Fibroblast of mammary gland (primary cell): Measurements from ENCODE around the gene NPTXR.
"Not testable (repeated sequence)": the region's sequence is repeated elsewhere in the genome, so short reads cannot be mapped to it uniquely, and the experiment has no call there.

Experiments
- DNase-seq: peaks from one replicate; pipeline ENCODE4 v3.0.0-alpha.2; 2010; ENCODE audit warnings: low read depth
- H3K4me3 ChIP-seq: 2 replicates; pipeline ENCODE4 v1.5.1; 2011; ENCODE audit warnings: low read depth, mild to moderate bottlenecking, low read length, moderate library complexity; ENCODE audit not compliant: control insufficient read depth
- TF ChIP-seq, protein P1 (sequence below): conservative IDR thresholded peaks from 2 replicates; pipeline ENCODE4 v1.5.1; 2011; ENCODE audit warnings: low read depth, low read length, inconsistent platforms; ENCODE audit not compliant: control insufficient read depth, insufficient read depth

NPTXR gene

DNA sequence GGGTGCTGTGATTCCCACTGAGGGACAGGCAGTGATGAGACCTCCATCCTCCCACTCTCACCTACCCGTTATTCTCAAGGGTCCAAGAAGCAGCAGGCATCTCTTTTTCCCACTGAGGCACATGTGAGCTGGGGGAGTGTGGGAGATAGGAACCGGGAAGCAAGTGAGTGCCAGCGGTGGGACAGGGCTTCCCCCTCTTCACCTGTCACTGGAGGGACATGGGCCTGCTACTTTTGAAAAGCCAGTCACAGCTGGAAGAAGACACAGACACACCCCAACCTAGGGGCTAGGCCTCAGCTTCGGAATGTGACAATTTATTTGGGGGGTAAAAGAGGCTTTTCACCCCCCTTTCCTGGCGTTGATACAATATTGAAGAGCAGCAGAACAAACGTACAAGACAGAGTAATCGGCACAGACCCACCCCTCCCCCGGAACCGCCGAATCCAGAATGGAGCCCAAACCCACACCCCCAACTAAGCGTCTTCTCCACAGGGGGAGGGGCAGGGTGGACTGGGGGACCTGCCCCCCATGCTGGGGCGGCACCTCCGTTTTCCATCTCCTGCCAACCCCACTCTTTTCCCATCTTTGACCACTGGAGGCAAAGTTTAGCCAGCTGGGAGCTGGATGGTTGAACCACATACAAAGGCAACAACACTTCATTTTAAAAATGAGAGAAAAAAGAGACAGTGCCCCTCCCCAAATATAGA, 17.5 kb upstream of the NPTXR start:
- no peak overlapping the region for H3K4me3 ChIP-seq
- peak; percentile 25 for DNase-seq
- TF ChIP-seq, protein P1, sequence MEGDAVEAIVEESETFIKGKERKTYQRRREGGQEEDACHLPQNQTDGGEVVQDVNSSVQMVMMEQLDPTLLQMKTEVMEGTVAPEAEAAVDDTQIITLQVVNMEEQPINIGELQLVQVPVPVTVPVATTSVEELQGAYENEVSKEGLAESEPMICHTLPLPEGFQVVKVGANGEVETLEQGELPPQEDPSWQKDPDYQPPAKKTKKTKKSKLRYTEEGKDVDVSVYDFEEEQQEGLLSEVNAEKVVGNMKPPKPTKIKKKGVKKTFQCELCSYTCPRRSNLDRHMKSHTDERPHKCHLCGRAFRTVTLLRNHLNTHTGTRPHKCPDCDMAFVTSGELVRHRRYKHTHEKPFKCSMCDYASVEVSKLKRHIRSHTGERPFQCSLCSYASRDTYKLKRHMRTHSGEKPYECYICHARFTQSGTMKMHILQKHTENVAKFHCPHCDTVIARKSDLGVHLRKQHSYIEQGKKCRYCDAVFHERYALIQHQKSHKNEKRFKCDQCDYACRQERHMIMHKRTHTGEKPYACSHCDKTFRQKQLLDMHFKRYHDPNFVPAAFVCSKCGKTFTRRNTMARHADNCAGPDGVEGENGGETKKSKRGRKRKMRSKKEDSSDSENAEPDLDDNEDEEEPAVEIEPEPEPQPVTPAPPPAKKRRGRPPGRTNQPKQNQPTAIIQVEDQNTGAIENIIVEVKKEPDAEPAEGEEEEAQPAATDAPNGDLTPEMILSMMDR, result peak; percentile 31

DNA sequence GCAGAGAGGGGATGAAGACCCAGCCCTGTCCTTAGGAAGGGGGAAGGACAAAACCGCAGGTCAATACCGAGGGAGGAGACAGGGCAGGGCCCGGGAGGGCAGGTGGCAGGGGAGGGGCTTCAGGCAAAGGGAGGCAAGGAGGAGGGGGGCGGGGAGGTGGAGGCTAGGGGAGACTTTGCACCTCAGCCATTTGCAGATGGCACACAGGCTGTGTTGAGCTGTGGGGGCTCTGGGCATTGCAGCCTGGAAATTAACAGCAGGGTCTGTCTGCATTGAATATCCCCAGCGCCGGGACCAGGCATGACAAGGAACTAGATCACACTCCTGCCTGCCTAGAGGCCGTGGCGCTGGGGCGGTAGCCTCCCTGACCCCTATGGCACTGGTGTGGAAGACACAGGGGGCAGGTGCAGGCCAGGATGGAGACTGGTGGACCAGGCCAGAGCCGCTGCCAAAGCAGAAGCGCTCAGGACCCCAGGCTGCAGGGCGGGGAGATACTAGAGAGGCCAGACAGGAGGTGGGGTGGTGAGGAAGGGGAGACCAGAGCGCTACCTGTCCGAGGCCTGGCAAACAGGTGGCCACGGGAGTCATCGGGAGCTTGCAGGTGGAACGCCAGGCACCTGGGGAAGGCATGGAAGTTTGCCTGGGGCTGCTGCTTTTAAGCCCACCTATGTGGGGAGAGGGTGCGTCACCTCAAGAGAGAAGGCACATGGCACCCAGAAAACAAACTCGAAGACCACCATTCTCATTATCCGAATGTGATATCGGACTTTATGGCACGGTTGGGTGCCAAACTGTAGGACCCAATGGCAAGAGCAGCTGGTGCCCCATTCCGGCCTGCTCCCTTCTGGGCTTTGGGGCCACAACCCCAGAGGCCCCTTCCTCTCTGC, 16.7 kb upstream of the NPTXR start:
- TF ChIP-seq, protein P1, result no peak
- DNase-seq, result no peak
- H3K4me3 ChIP-seq, result no peak overlapping the region

- DNase-seq, result no peak
- TF ChIP-seq, protein P1, result no peak
Measured at GRCh38 chr22:38859581-38860282, 15.9 kb upstream of the NPTXR start.

DNA sequence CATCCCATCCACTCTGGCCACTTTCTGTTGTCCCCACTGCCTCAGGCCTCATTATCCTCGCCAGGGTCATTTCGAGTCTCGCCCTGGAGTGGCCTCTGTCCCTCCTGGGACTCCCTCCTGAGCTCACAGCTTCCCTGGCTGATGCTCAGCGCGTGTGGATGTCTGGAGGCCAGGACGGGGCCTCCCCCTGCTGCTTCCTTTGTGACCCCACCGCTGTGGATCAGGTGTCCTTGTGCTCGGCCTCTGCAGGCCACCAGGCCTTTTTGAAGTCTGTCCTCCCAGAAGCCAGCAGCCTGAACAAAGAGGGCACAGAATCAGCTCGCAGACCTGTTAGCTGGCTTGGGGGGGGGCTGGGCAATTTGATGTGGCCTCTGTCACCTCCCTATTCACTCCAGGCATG, 14.7 kb upstream of the NPTXR start:
- TF ChIP-seq, protein P1, result no peak
- H3K4me3 ChIP-seq, result no peak overlapping the region
- DNase-seq, result no peak

More at GRCh38 chr22:38859581-38860282, 15.9 kb upstream of the NPTXR start:
- H3K4me3 ChIP-seq, result no peak overlapping the region

GRCh38 chr22:38854476-38854875, 10.6 kb upstream of the NPTXR start:
- not testable (repeated sequence) for DNase-seq, H3K4me3 ChIP-seq

- not testable (repeated sequence) for H3K4me3 ChIP-seq, DNase-seq
Measured at GRCh38 chr22:38853883-38854282, 10.1 kb upstream of the NPTXR start.

DNA sequence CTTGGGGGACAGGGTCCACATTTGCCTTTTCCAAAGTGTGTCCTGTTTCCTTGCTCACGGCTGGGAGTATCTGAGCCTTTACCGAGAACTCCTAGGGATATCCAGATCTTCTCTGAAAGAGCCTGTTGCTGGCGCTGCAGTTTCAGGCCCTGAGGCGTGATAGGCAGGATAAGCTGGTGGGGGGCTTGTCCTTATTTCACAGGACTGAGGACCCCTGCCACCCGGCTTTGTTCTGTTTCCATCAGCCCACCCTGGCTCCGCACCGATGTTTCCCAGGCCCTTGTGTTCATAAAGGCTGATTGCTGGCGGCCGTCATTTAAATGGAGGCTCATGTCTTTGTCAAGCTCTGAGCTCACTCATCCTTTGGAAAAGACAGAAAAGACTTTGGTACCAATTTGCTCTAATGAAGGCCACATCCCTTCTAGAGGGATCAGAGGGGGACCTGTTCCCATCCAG, 9.4 kb upstream of the NPTXR start:
- no peak overlapping the region for H3K4me3 ChIP-seq
- DNase-seq, result no peak
- TF ChIP-seq, protein P1, result no peak
